AG08396 (cell line): Measurements from ENCODE around the gene PAK1.
A peak's percentile ranks its signal among the peaks of the same experiment; 100 is the strongest.

Experiments
- DNase-seq: peaks from one replicate; pipeline ENCODE4 v3.0.0; 2012; ENCODE audit warnings: low spot score, mixed read lengths

Gene PAK1

GRCh38 chr11:77472991-77473800 is 698 bp downstream of the PAK1 start:
- DNase-seq: peak; percentile 45

GRCh38 chr11:77471558-77472193 is 2.2 kb downstream of the PAK1 start:
- no peak for DNase-seq

- DNase-seq: no peak
Measured at GRCh38 chr11:77470971-77471370, 2.9 kb downstream of the PAK1 start.

GRCh38 chr11:77470504-77470903 is 3.4 kb downstream of the PAK1 start:
- no peak for DNase-seq

DNA sequence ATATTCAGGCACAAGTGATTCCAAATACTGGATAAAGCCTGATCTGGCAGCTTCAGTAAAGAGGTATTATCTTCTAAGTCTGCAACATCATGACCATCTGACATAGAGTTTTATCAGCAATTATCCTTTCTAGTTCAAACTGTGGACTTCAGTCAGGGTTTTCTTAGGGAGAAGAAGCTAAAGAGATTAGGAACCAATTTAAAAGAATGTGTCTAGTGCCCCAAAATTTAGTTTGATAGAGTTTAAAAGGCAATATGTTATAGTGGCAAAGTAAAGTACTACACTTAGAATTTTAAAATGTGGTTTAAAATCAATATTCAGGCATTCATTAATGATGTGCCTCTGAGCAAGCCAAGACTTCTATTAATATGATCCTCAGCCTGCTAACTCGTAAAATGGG is 5.4 kb downstream of the PAK1 start:
- no peak for DNase-seq

- no peak for DNase-seq
Measured at GRCh38 chr11:77467993-77468392, 5.9 kb downstream of the PAK1 start.

DNA sequence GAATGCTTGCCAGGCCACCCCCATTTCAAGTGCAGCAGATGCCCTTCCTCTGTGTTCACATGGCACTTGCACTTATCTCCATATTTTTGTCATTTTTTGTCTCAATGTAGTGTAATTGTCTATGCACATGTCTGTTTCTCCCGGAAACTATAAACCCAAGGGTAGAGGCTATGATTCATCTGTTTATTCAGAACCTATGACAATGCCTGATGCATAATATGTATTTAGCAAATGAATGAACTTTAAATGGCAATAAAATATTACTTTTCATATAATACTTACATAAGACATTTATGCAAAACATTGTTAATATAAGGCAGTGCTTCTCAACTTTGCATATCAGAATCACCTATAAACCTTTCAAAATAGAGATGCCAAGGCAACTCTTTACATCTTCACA is 6.7 kb downstream of the PAK1 start:
- no peak for DNase-seq

DNA sequence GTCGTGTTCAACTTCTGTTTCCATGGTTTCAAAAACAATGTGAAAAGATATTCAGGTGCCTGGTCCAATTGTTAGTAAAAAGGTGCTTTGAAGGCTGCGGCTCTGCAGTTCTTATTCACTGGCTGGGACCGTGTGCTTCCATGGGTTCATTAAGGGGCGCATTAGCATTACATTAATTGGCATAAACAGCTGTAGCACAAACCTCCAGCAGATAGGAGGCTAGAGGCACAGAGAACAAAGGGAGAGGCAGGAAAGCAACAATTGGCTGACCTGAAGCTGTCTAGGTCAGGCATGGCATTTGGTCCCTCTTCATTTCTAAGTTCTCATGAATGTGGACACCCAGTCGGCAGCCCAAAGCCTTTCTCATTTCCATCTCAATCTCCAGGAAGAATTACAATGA is 16.6 kb downstream of the PAK1 start:
- DNase-seq: no peak

DNA sequence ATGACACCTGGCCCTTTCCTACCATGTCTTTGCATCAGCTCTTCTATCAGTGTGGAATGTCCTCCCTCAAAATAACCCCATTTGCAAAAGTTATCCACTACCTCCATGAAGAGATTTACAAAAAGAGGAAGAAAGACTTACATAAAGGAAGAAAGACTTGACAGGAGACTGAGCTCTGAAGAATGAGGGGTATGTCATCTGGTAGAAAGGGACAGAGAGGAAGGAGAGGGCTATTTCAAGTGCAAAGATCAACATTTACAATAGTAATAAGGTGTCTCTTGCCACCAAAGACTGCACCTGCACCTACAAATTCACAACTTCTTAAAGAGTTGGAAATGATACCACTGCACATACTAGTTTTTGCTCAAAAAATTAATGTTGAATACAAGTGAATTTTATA is 18.2 kb downstream of the PAK1 start:
- no peak for DNase-seq

- DNase-seq: no peak
Measured at GRCh38 chr11:77454867-77455655, 18.8 kb downstream of the PAK1 start.

DNA sequence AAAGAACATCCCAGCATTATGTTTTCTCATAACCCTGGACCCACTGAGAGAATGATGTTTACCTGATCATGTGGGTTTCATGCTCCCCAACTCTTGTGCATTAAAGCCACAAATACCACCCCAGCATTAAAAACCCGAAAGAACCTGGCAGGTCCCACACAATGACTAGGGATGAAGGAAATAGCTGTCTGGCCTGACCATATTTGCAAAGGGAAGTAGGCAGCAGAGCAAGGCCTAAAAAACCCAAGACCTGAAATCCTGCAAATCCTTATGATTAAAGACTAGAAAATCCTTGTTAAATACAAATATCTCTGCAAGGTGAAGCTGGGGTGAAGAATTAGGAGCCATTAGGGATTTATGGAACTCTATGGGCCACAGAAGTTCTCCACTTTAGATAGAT is 23.7 kb downstream of the PAK1 start:
- DNase-seq: no peak

- DNase-seq: no peak
Measured at GRCh38 chr11:77449784-77450183, 24.1 kb downstream of the PAK1 start.

- no peak for DNase-seq
Measured at GRCh38 chr11:77449060-77449521, 24.8 kb downstream of the PAK1 start.

DNA sequence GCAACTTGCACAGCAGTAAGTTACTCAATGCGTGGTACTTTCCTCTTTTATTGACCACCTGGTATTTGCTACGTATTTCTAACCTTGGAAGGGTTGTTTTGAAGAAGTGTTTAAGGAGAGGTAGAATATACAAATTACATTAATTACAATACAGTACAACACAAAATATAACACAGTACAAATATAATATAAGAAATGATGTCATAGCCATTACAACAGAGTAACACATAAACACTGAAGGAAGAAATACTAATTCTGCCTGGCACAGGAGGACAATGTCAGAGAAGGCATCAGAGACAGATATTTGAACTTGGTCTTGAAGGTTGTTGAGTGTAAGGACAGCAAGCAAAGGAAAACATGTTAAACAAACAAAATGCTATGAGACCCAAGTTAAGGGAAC is 25.6 kb downstream of the PAK1 start:
- no peak for DNase-seq

- DNase-seq: no peak
Measured at GRCh38 chr11:77446911-77447629, 26.8 kb downstream of the PAK1 start.

DNA sequence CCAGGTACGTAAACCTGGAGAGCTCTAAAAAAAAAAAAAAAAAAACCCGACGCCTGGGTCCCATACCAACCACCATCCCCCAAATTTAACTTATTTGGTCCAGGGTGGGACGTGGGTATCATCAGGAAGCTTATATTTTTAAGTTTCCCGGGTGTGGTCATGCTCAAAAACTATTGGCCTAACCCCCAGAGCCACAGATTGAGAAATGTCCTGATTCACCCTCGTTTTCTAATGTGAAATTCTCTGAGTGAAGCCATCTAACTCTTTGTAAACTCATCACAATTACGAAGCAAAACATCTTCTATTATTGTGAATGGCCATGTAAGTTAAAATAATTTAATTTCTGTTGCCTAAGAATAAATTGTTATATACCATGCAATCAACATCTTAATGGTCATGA is 29.6 kb downstream of the PAK1 start:
- DNase-seq: no peak

DNA sequence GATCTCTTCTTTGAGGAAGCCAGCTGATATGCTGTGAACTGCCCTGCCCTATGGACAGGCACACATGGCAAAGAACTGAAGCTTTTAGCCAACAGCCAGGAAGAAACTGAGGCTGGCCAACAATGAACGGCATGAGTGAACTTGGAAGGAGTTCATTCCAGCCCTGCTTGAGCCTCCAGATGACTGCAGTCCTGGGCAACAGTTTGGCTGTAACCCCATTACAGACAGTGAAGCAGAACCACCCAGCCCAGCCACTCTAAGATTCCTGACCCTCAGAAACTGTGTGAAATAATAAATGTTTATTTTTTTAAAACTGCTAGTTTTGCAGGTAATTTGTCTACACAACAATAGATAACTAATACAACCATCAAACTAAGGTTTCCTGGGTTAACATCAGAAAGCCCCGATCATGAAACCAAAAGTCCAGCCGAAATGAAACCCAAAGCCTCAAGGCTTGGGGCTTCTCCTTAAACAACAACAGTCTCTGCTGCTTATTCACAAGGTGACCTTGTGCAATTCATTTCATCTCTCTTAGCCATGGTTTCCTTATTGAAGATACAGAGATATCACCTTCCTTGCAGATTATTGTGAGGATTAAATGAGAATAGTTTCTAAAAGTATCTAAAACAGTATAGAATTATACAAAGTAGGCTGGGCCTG is 31.4 kb downstream of the PAK1 start:
- no peak for DNase-seq

- no peak for DNase-seq
Measured at GRCh38 chr11:77441426-77441825, 32.5 kb downstream of the PAK1 start.

DNA sequence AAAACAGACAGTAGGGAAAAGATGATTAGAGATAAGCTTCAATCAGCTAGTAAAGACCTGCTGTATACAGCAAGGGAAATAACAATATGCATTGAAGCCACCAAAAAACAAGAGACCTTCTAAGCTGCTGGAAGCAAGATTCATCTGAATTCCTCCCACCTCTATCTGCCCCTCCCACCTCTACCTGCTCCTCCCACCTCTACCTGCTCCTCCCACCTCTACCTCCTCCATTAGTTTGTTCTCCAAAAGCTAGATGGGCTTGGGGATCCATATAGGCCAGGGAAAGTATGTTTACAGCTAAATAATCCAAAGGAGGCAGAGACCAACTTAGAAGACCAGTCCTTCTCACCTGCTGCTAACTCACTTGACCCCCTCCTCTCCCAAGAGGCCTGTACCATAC is 33.2 kb downstream of the PAK1 start:
- no peak for DNase-seq

DNA sequence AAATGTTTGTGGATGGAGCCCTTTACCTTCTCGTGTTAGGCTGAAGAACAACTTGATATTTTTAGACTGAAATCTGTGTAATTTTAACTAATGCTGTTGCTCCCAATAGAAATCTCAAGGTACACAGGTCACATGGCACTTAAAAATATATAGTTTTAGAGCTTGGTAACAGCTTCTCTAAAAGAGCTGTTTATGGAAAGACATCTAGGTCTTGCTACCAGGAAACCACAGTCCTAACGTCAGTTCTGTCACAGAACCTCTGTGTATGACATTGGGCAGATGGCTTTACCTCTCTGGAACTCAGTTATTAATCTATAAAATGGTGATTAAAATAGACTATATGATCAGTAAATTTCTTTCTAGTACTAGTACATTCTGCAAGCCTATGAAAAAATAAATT is 35.4 kb downstream of the PAK1 start:
- DNase-seq: no peak

GRCh38 chr11:77436969-77437368 is 36.9 kb downstream of the PAK1 start:
- DNase-seq: no peak

DNA sequence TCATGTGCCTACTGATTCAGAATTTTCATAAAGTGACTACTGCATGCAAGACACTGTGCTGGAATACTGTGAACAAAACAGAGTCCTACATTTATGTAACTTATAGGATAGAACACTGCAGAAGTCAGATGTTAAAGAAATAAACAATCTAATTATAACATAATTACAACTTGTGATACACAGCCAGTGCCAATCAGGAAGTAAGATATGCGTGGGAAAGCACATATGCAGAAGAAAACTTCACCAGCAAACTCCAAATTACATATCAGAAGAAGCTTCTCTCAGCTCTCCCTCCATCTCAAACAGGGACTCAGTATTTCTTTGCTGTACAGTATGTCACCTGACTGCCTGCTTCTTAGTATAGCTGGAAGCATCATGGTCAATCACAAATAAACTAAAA is 37.4 kb downstream of the PAK1 start:
- DNase-seq: no peak
